Small intestine (tissue), 7 donors: Measurements from ENCODE around the gene LEKR1. TPM values are rescaled to one million over a fixed set of nuclear protein-coding genes. Genes with fewer than 3 reads are reported as not detected.

Experiments used
- DNase-seq, 2 donors: peaks; one replicate each; pipeline versions ENCODE4 v3.0.0 to v3.0.0-alpha.2; 2013
- FAIRE-seq: peaks from 2 replicates; lab custom pipeline; 2012; peaks lifted over from hg19 to GRCh38; lab: Jason Lieb, UNC
- H3K27ac ChIP-seq, 3 donors: one replicate each; pipeline ENCODE4 v1.5.1; 2013; ENCODE audit warnings: low read length in 2 of 3, mild to moderate bottlenecking in 2 of 3, control low read depth in 1 of 3, inconsistent platforms in 1 of 3, low read depth in 1 of 3, moderate library complexity in 1 of 3
- H3K27me3 ChIP-seq, 3 donors: one replicate each; pipeline ENCODE4 v1.6.1; 2013; ENCODE audit warnings: low read length in 3 of 3, inconsistent platforms in 1 of 3; ENCODE audit not compliant: control insufficient read depth in 3 of 3, insufficient read depth in 3 of 3
- H3K36me3 ChIP-seq, 3 donors: one replicate each; pipeline ENCODE4 v1.6.1; 2013; ENCODE audit warnings: low read length in 3 of 3, inconsistent platforms in 1 of 3, low read depth in 1 of 3, mild to moderate bottlenecking in 1 of 3, moderate library complexity in 1 of 3; ENCODE audit not compliant: control insufficient read depth in 3 of 3, insufficient read depth in 2 of 3
- H3K4me1 ChIP-seq, 3 donors: one replicate each; pipeline ENCODE4 v1.6.1; 2013; ENCODE audit warnings: low read length in 2 of 3, inconsistent platforms in 1 of 3, low read depth in 1 of 3, mild to moderate bottlenecking in 1 of 3, moderate library complexity in 1 of 3; ENCODE audit not compliant: control insufficient read depth in 3 of 3, insufficient read depth in 2 of 3
- H3K4me3 ChIP-seq, 3 donors: one replicate each; pipeline ENCODE4 v1.5.1; 2013; ENCODE audit warnings: low read length in 3 of 3, control low read depth in 1 of 3, inconsistent platforms in 1 of 3, low read depth in 1 of 3, mild to moderate bottlenecking in 1 of 3, moderate library complexity in 1 of 3
- H3K9me3 ChIP-seq, 2 donors: one replicate each; pipeline ENCODE4 v1.6.1; 2013; ENCODE audit warnings: low read depth in 1 of 2, low read length in 1 of 2; ENCODE audit not compliant: control insufficient read depth in 2 of 2, insufficient read depth in 1 of 2
- WGBS, 3 donors: extraction: QIAGEN DNeasy Blood & Tissue Kit; methylation state at CpG; one replicate each; pipeline ENCODE4 v1.1.7; 2013; 5-methylcytosine and 5-hydroxymethylcytosine counted together
- polyA plus RNA-seq, 4 donors: library from polyadenylated mRNA; stranded (reverse) in 3 of 4; unstranded in 1 of 4; fragments of 200-250 nt in 3 of 4; fragments of 120-200 nt in 1 of 4; gene quantifications; one replicate each; pipeline versions ENCODE4 v1.2.1 to v1.2.3, GENCODE V29; 2013
- donor health status: healthy with polysubstance abuse.
- donor health status: control.
- donor health status: control.
- donor health status: Bipolar disorder and iron deficiency.
- donor health status: healthy.

The LEKR1 gene
- polyA plus RNA-seq, 4 donors: 0.63 to 2.5 TPM; not detected in 2

GRCh38 chr3:156973954-156974353 is 147.8 kb downstream of the LEKR1 start:
- no peak for DNase-seq
- no peaks in the 10 kb centered on the region for H3K36me3 ChIP-seq
- no peaks in the 10 kb centered on the region for H3K9me3 ChIP-seq
- no peaks in the 10 kb centered on the region for H3K4me1 ChIP-seq
- WGBS, 3 donors: 81 to 88% (median 84%) methylated on average over 2 of the region's 2 CpGs
- no peak overlapping the region for H3K4me3 ChIP-seq
- FAIRE-seq: no peak
- H3K27ac ChIP-seq: no peak overlapping the region
- no peaks in the 10 kb centered on the region for H3K27me3 ChIP-seq

GRCh38 chr3:156974931-156975330 is 148.8 kb downstream of the LEKR1 start:
- no peak overlapping the region for H3K4me3 ChIP-seq
- WGBS, 3 donors: 86 to 100% (median 96%) methylated on average over 1 of the region's 1 CpG
- H3K9me3 ChIP-seq: no peaks in the 10 kb centered on the region
- no peaks in the 10 kb centered on the region for H3K36me3 ChIP-seq
- no peaks in the 10 kb centered on the region for H3K4me1 ChIP-seq
- FAIRE-seq (no peak), DNase-seq (no peak)
- no peak overlapping the region for H3K27ac ChIP-seq
- H3K27me3 ChIP-seq: no peaks in the 10 kb centered on the region

GRCh38 chr3:156975721-156976120 is 149.6 kb downstream of the LEKR1 start:
- 57 to 62% (median 58%) methylated on average over 1 of the region's 1 CpG for WGBS, 3 donors
- Histone ChIP-seq H3K4me3 (no peak overlapping the region), H3K4me1 (no peaks in the 10 kb centered on the region)

GRCh38 chr3:156976933-156977332 is 150.8 kb downstream of the LEKR1 start:
- no peaks in the 10 kb centered on the region for H3K9me3 ChIP-seq
- FAIRE-seq: no peak
- H3K36me3 ChIP-seq: no peaks in the 10 kb centered on the region
- H3K27ac ChIP-seq: no peak overlapping the region
- WGBS, 3 donors: 89 to 94% (median 94%) methylated on average over 4 of the region's 4 CpGs
- no peak overlapping the region for H3K4me3 ChIP-seq
- H3K4me1 ChIP-seq: no peaks in the 10 kb centered on the region
- DNase-seq: no peak
- H3K27me3 ChIP-seq: no peaks in the 10 kb centered on the region

More at GRCh38 chr3:156975721-156976120, 149.6 kb downstream of the LEKR1 start:
- DNase-seq: no peak
- Histone ChIP-seq H3K9me3 (no peaks in the 10 kb centered on the region), H3K27ac (no peak overlapping the region), H3K36me3 (no peaks in the 10 kb centered on the region), H3K27me3 (no peaks in the 10 kb centered on the region)
- no peak for FAIRE-seq

- H3K9me3 ChIP-seq: no peaks in the 10 kb centered on the region
- no peaks in the 10 kb centered on the region for H3K36me3 ChIP-seq
- FAIRE-seq (no peak), DNase-seq (no peak)
- peak overlapping the region in 1 of 3 donors; percentile 44 for H3K27ac ChIP-seq
- no peaks in the 10 kb centered on the region for H3K27me3 ChIP-seq
- no peak overlapping the region for H3K4me3 ChIP-seq
- 44 to 86% (median 65%) methylated on average over 2 of the region's 2 CpGs for WGBS, 3 donors
- no peaks in the 10 kb centered on the region for H3K4me1 ChIP-seq
These were observed 152.4 kb downstream of the LEKR1 start for GRCh38 chr3:156978481-156978961.

GRCh38 chr3:156981005-156981404 is 154.9 kb downstream of the LEKR1 start:
- whole genome bisulfite sequencing, 3 donors: 93 to 95% (median 93%) methylated on average over 3 of the region's 3 CpGs
- DNase-seq: no peak

GRCh38 chr3:156983559-156983958 is 157.4 kb downstream of the LEKR1 start:
- no peak overlapping the region for H3K27ac ChIP-seq
- no peak overlapping the region for H3K4me3 ChIP-seq
- FAIRE-seq (no peak), DNase-seq (no peak)
- no peaks in the 10 kb centered on the region for H3K36me3 ChIP-seq
- no peaks in the 10 kb centered on the region for H3K4me1 ChIP-seq
- peaks cover 0 to 3% (median 0%) of the 10 kb centered on the region in 3 donors for H3K27me3 ChIP-seq
- no peaks in the 10 kb centered on the region for H3K9me3 ChIP-seq

More at GRCh38 chr3:156981005-156981404, 154.9 kb downstream of the LEKR1 start:
- Histone ChIP-seq H3K36me3 (no peaks in the 10 kb centered on the region), H3K9me3 (no peaks in the 10 kb centered on the region), H3K27me3 (no peaks in the 10 kb centered on the region), H3K27ac (no peak overlapping the region), H3K4me3 (no peak overlapping the region), H3K4me1 (no peaks in the 10 kb centered on the region)
- FAIRE-seq: no peak

GRCh38 chr3:156985711-156986110 is 159.6 kb downstream of the LEKR1 start:
- Histone ChIP-seq H3K9me3 (no peaks in the 10 kb centered on the region), H3K27me3 (peaks cover 0 to 3% (median 0%) of the 10 kb centered on the region in 3 donors), H3K27ac (peak overlapping the region in 1 of 3 donors; percentile 4), H3K4me1 (no peaks in the 10 kb centered on the region), H3K36me3 (no peaks in the 10 kb centered on the region), H3K4me3 (no peak overlapping the region)
- DNase-seq (no peak), FAIRE-seq (no peak)
- WGBS, 3 donors: 51 to 72% (median 60%) methylated on average over 5 of the region's 5 CpGs

- no peaks in the 10 kb centered on the region for H3K36me3 ChIP-seq
- H3K9me3 ChIP-seq: peaks cover 0 to 3% of the 10 kb centered on the region in 2 donors
- H3K4me1 ChIP-seq: no peaks in the 10 kb centered on the region
- 92 to 97% (median 95%) methylated on average over 2 of the region's 2 CpGs for WGBS, 3 donors
- H3K27ac ChIP-seq: no peak overlapping the region
- peaks cover 0 to 3% (median 0%) of the 10 kb centered on the region in 3 donors for H3K27me3 ChIP-seq
- no peak overlapping the region for H3K4me3 ChIP-seq
- DNase-seq (no peak), FAIRE-seq (no peak)
These were observed 161.8 kb downstream of the LEKR1 start for GRCh38 chr3:156987946-156988345.
